HEK293 (cell line): Measurements from ENCODE around the gene SCG3.

Experiments used
- CTCF ChIA-PET: fragments of 350-600 bp; formaldehyde crosslinking; extraction: SDS; loops from one replicate; lab custom pipeline; 2021; ENCODE audit warnings: antibody characterized with exemption; lab: Yijun Ruan, JAX
- POLR2A ChIA-PET: fragments of 300-600 bp; formaldehyde crosslinking; extraction: SDS; loops from one replicate; lab custom pipeline; 2020; ENCODE audit warnings: antibody characterized with exemption, inconsistent platforms; lab: Yijun Ruan, JAX
- H3K27ac ChIP-seq: fragments of 200-500 bp; sonication (Bioruptor generic); 2 replicates; pipeline ENCODE4 v1.5.1; 2014; ENCODE audit warnings: low read depth, low read length, control low read depth, inconsistent platforms; ENCODE audit errors: extremely low read depth
- H3K36me3 ChIP-seq, 2 experiments: fragments of 200-500 bp in 1 of 2; sonication (Bioruptor generic) in 1 of 2; 1 replicate in 1 of 2; 2 replicates in 1 of 2; pipeline ENCODE4 v1.5.1; 2014 to 2017; ENCODE audit warnings: inconsistent platforms in 2 of 2, low read length in 2 of 2; ENCODE audit not compliant: control insufficient read depth in 2 of 2, insufficient read depth in 1 of 2
- H3K4me1 ChIP-seq: fragments of 200-500 bp; sonication (Bioruptor generic); 2 replicates; pipeline ENCODE4 v1.5.1; 2014; ENCODE audit warnings: mild to moderate bottlenecking, low read length, inconsistent platforms; ENCODE audit not compliant: control insufficient read depth, insufficient read depth
- H3K4me3 ChIP-seq: 2 replicates; pipeline ENCODE4 v1.5.1; 2011; ENCODE audit warnings: low read depth, mild to moderate bottlenecking, control low read depth, low read length, moderate library complexity
- H3K9me3 ChIP-seq: fragments of 200-500 bp; sonication (Bioruptor generic); 2 replicates; pipeline ENCODE4 v1.5.1; 2014; ENCODE audit warnings: low read depth, low read length, inconsistent platforms; ENCODE audit not compliant: control insufficient read depth, insufficient read depth
- EGR2 ChIP-seq: fragments of 450-650 bp; formaldehyde crosslinking; IDR thresholded peaks from 2 replicates; pipeline ENCODE4 v1.5.1; 2016; ENCODE audit warnings: low read depth, missing biosample characterization, missing genetic modification characterization
- GLIS2 ChIP-seq: fragments of 450-650 bp; formaldehyde crosslinking; IDR thresholded peaks from 2 replicates; pipeline ENCODE4 v1.5.1; 2016; ENCODE audit warnings: missing biosample characterization, missing genetic modification characterization
- HOXC10 ChIP-seq: sonication (generic); formaldehyde crosslinking; IDR thresholded peaks from 2 replicates; pipeline ENCODE4 v1.8.1; 2023; ENCODE audit warnings: mild to moderate bottlenecking, missing genetic modification reagents
- IKZF3 ChIP-seq: fragments of 450-650 bp; IDR thresholded peaks from 2 replicates; pipeline ENCODE4 v1.5.0; 2018; ENCODE audit warnings: missing biosample characterization, mild to moderate bottlenecking, missing genetic modification characterization, moderate library complexity
- INSM2 ChIP-seq: fragments of 450-650 bp; formaldehyde crosslinking; IDR thresholded peaks from 2 replicates; pipeline ENCODE4 v1.5.1; 2016; ENCODE audit warnings: missing biosample characterization, missing genetic modification characterization
- KLF7 ChIP-seq: fragments of 450-650 bp; formaldehyde crosslinking; IDR thresholded peaks from 2 replicates; pipeline ENCODE4 v1.5.1; 2016; ENCODE audit warnings: missing biosample characterization, missing genetic modification characterization, borderline replicate concordance
- KLF8 ChIP-seq: fragments of 450-650 bp; formaldehyde crosslinking; IDR thresholded peaks from 2 replicates; pipeline ENCODE4 v1.5.1; 2016; ENCODE audit warnings: missing biosample characterization, missing genetic modification characterization
- MEIS1 ChIP-seq: sonication (generic); formaldehyde crosslinking; IDR thresholded peaks from 2 replicates; pipeline ENCODE4 v1.8.1; 2022; ENCODE audit warnings: missing genetic modification reagents, mild to moderate bottlenecking, borderline replicate concordance
- SCRT1 ChIP-seq: fragments of 450-650 bp; formaldehyde crosslinking; IDR thresholded peaks from 2 replicates; pipeline ENCODE4 v1.5.1; 2016; ENCODE audit warnings: missing biosample characterization, missing genetic modification characterization, borderline replicate concordance
- TRIM28 ChIP-seq: IDR thresholded peaks from 2 replicates; pipeline ENCODE4 v1.6.1; 2011; ENCODE audit warnings: low read length, control low read depth, borderline replicate concordance
- ZBTB17 ChIP-seq: fragments of 450-650 bp; formaldehyde crosslinking; IDR thresholded peaks from 2 replicates; pipeline ENCODE4 v1.5.1; 2016; ENCODE audit warnings: missing biosample characterization, missing genetic modification characterization
- ZBTB20 ChIP-seq: fragments of 450-650 bp; formaldehyde crosslinking; IDR thresholded peaks from 2 replicates; pipeline ENCODE4 v1.5.1; 2016; ENCODE audit warnings: missing biosample characterization, missing genetic modification characterization
- ZFHX2 ChIP-seq: fragments of 450-650 bp; formaldehyde crosslinking; conservative IDR thresholded peaks from 2 replicates; pipeline ENCODE4 v1.5.1; 2016; ENCODE audit warnings: missing biosample characterization, missing genetic modification characterization
- ZNF112 ChIP-seq: fragments of 450-650 bp; formaldehyde crosslinking; IDR thresholded peaks from 2 replicates; pipeline ENCODE4 v1.5.0; 2017; ENCODE audit warnings: missing biosample characterization, missing genetic modification characterization
- ZNF121 ChIP-seq: fragments of 450-650 bp; formaldehyde crosslinking; IDR thresholded peaks from 2 replicates; pipeline ENCODE4 v1.5.1; 2016; ENCODE audit warnings: missing biosample characterization, missing genetic modification characterization
- ZNF132 ChIP-seq: fragments of 450-650 bp; formaldehyde crosslinking; IDR thresholded peaks from 2 replicates; pipeline ENCODE4 v1.5.1; 2017; ENCODE audit warnings: missing biosample characterization, missing genetic modification characterization, borderline replicate concordance
- ZNF138 ChIP-seq: fragments of 450-650 bp; formaldehyde crosslinking; IDR thresholded peaks from 2 replicates; pipeline ENCODE4 v1.5.1; 2016; ENCODE audit warnings: missing biosample characterization, missing genetic modification characterization, borderline replicate concordance
- ZNF169 ChIP-seq: fragments of 450-650 bp; formaldehyde crosslinking; IDR thresholded peaks from 2 replicates; pipeline ENCODE4 v1.5.1; 2016; ENCODE audit warnings: missing biosample characterization, missing genetic modification characterization
- ZNF202 ChIP-seq: fragments of 450-650 bp; formaldehyde crosslinking; IDR thresholded peaks from 2 replicates; pipeline ENCODE4 v1.5.1; 2016; ENCODE audit warnings: missing biosample characterization, missing genetic modification characterization, borderline replicate concordance
- ZNF335 ChIP-seq: fragments of 450-650 bp; formaldehyde crosslinking; conservative IDR thresholded peaks from 2 replicates; pipeline ENCODE4 v1.5.1; 2016; ENCODE audit warnings: missing biosample characterization, missing genetic modification characterization
- ZNF354C ChIP-seq: fragments of 450-650 bp; formaldehyde crosslinking; IDR thresholded peaks from 2 replicates; pipeline ENCODE4 v1.5.1; 2016; ENCODE audit warnings: missing biosample characterization, missing genetic modification characterization, low read depth, borderline replicate concordance
- ZNF391 ChIP-seq: fragments of 450-650 bp; formaldehyde crosslinking; IDR thresholded peaks from 2 replicates; pipeline ENCODE4 v1.5.1; 2016; ENCODE audit warnings: low read depth, missing biosample characterization, missing genetic modification characterization, borderline replicate concordance
- ZNF416 ChIP-seq: fragments of 450-650 bp; formaldehyde crosslinking; IDR thresholded peaks from 2 replicates; pipeline ENCODE4 v1.5.1; 2016; ENCODE audit warnings: missing biosample characterization, missing genetic modification characterization
- ZNF501 ChIP-seq: fragments of 450-650 bp; formaldehyde crosslinking; IDR thresholded peaks from 2 replicates; pipeline ENCODE4 v1.5.1; 2016; ENCODE audit warnings: missing biosample characterization, missing genetic modification characterization
- ZNF510 ChIP-seq: fragments of 450-650 bp; formaldehyde crosslinking; IDR thresholded peaks from 2 replicates; pipeline ENCODE4 v1.5.1; 2018; ENCODE audit warnings: mild to moderate bottlenecking, missing genetic modification characterization, missing biosample characterization; ENCODE audit not compliant: insufficient replicate concordance
- ZNF514 ChIP-seq: fragments of 450-650 bp; formaldehyde crosslinking; IDR thresholded peaks from 2 replicates; pipeline ENCODE4 v1.5.1; 2016; ENCODE audit warnings: missing biosample characterization, missing genetic modification characterization
- ZNF521 ChIP-seq: fragments of 450-650 bp; formaldehyde crosslinking; IDR thresholded peaks from 2 replicates; pipeline ENCODE4 v1.5.1; 2017; ENCODE audit warnings: missing biosample characterization, mild to moderate bottlenecking, missing genetic modification characterization
- ZNF561 ChIP-seq: fragments of 450-650 bp; IDR thresholded peaks from 2 replicates; pipeline ENCODE4 v1.5.1; 2018; ENCODE audit warnings: missing biosample characterization, missing genetic modification characterization, borderline replicate concordance
- ZNF660 ChIP-seq: fragments of 450-650 bp; IDR thresholded peaks from 2 replicates; pipeline ENCODE4 v1.5.1; 2018; ENCODE audit warnings: missing biosample characterization, mild to moderate bottlenecking, missing genetic modification characterization
- ZNF768 ChIP-seq: fragments of 450-650 bp; formaldehyde crosslinking; IDR thresholded peaks from 2 replicates; pipeline ENCODE4 v1.5.1; 2018; ENCODE audit warnings: missing biosample characterization, mild to moderate bottlenecking, missing genetic modification characterization
- ZNF785 ChIP-seq: fragments of 450-650 bp; formaldehyde crosslinking; IDR thresholded peaks from 2 replicates; pipeline ENCODE4 v1.5.1; 2016; ENCODE audit warnings: missing biosample characterization, missing genetic modification characterization
- ZXDB ChIP-seq: fragments of 450-650 bp; formaldehyde crosslinking; IDR thresholded peaks from 2 replicates; pipeline ENCODE4 v1.5.1; 2016; ENCODE audit warnings: missing biosample characterization, missing genetic modification characterization
- TF ChIP-seq, protein P1 (sequence below): fragments of 450-650 bp; formaldehyde crosslinking; IDR thresholded peaks from 2 replicates; pipeline ENCODE4 v1.5.1; 2016; ENCODE audit warnings: missing biosample characterization, missing genetic modification characterization
- TF ChIP-seq, protein P2 (sequence below): fragments of 450-650 bp; formaldehyde crosslinking; IDR thresholded peaks from 2 replicates; pipeline ENCODE4 v1.5.1; 2016; ENCODE audit warnings: missing biosample characterization, missing genetic modification characterization

Gene SCG3

GRCh38 chr15:51750186-51750585, 68.9 kb downstream of the SCG3 start:
- ChIA-PET POLR2A (no interaction called here), CTCF (no interaction called here)

DNA sequence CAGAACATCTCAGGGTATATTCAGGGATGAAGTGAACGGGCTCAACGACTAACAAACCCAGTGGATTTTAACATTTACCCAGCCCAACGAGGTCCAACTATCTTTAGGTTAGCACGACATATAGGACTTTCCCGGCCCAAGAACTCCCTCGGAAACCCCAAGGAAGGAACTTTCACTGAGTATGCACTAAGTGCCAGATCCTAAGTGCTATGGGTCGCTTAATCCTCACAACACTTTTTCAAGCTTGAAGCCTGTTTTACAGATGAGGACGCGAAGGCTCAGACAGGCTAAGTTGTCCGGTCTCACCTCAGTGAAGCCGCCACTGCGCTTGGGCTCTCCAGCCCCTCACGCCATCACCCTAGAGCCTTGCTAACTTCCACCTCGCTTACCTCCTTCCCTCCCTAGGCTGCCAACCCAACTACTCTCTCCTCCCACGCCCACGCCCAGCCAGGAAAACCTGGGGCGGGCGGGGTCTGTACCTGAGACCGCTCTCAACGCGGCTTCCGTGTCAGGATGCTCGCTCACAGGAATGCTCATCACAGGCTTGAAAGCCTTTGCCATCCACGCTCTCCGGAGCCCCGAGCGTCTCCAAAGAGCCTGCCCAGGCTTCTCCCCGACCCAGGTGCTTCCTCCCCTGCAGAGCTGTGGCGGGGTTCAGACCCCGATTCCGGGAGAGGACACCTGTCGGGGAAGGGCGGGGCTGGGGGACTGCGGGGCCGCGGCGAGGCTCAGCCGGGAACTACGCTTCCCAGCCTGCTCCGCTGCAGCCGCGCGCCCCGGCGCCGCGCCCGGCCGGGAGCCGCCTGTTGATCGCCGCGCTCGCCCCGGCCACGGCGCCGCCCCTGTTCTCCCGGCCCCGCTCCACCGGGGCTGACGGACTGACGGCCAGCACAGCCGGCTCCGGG, 69.7 kb downstream of the SCG3 start, which contains the start of gene TMOD2:
TSS of gene TMOD2 (plus strand) at position 806 of the 905 bp plus-strand sequence. CDS start 14,845 bp downstream, outside the sequence.
- POLR2A ChIA-PET, result interaction anchor here (0.6 kb wide), 1 partner anchor 12 kb away, joined by 3 read pairs; no protein-coding TSS in a partner anchor
- 0 out of 2 replicates have a peak, but pooled peaks cover 2% of the 10 kb centered on the region for H3K4me1 ChIP-seq
- CTCF ChIA-PET, result interaction anchor here (0.6 kb wide), 1 partner anchor 12 kb away, joined by 3 read pairs; no protein-coding TSS in a partner anchor
- H3K36me3 ChIP-seq, result no peaks in the 10 kb centered on the region
- no peak within 1 kb of the TSS; the same call in 1 of the 2 replicates for H3K27ac ChIP-seq
- peak within 1 kb of the TSS; percentile 66 for H3K4me3 ChIP-seq
- no peaks in the 10 kb centered on the region for H3K9me3 ChIP-seq
- TF ChIP-seq MEIS1 (CRISPR knock-in tag) (no peak), SCRT1 (tag by site-specific recombination) (0 out of 2 replicates have a peak, but pooled peaks have one; percentile 31), ZNF138 (tag by site-specific recombination) (no peak), ZNF768 (no peak), ZNF416 (tag by site-specific recombination) (no peak), ZNF660 (tag by site-specific recombination) (no peak), ZBTB20 (tag by site-specific recombination) (peak; percentile 28; the same call in 1 of the 2 replicates), ZNF121 (no peak), ZNF521 (tag by site-specific recombination) (no peak), ZBTB17 (tag by site-specific recombination) (peak; percentile 70), ZNF514 (tag by site-specific recombination) (no peak), ZNF561 (tag by site-specific recombination) (no peak), ZNF391 (no peak), IKZF3 (tag by site-specific recombination) (no peak), ZNF510 (no peak), KLF7 (tag by site-specific recombination) (no peak), TRIM28 (no peak), ZNF169 (tag by site-specific recombination) (no peak), ZNF132 (tag by site-specific recombination) (no peak), ZXDB (tag by site-specific recombination) (no peak), ZNF354C (tag by site-specific recombination) (no peak), ZFHX2 (tag by site-specific recombination) (0 out of 2 replicates have a peak, but pooled peaks have one; percentile 20), ZNF335 (tag by site-specific recombination) (peak; percentile 30; the same call in 1 of the 2 replicates), ZNF785 (tag by site-specific recombination) (no peak), HOXC10 (no peak), ZNF112 (tag by site-specific recombination) (no peak), ZNF501 (tag by site-specific recombination) (no peak), EGR2 (tag by site-specific recombination) (no peak), ZNF202 (tag by site-specific recombination) (no peak), INSM2 (tag by site-specific recombination) (no peak)
- TF ChIP-seq, protein P1, sequence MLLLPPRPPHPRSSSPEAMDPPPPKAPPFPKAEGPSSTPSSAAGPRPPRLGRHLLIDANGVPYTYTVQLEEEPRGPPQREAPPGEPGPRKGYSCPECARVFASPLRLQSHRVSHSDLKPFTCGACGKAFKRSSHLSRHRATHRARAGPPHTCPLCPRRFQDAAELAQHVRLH (tag by site-specific recombination), result no peak
- TF ChIP-seq, protein P2, sequence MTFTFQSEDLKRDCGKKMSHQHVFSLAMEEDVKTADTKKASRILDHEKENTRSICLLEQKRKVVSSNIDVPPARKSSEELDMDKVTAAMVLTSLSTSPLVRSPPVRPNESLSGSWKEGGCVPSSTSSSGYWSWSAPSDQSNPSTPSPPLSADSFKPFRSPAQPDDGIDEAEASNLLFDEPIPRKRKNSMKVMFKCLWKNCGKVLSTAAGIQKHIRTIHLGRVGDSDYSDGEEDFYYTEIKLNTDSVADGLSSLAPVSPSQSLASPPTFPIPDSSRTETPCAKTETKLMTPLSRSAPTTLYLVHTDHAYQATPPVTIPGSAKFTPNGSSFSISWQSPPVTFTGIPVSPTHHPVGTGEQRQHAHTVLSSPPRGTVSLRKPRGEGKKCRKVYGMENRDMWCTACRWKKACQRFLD (tag by site-specific recombination), result no peak

More at GRCh38 chr15:51750186-51750585, 68.9 kb downstream of the SCG3 start:
- H3K4me3 ChIP-seq, result no peak overlapping the region
- H3K36me3 ChIP-seq, result no peaks in the 10 kb centered on the region
- H3K27ac ChIP-seq, result no peak overlapping the region
- H3K4me1 ChIP-seq, result 0 out of 2 replicates have a peak, but pooled peaks cover 2% of the 10 kb centered on the region
- TF ChIP-seq SCRT1 (tag by site-specific recombination), result no peak
- no peak for TF ChIP-seq GLIS2 (tag by site-specific recombination)
- TF ChIP-seq KLF8 (tag by site-specific recombination), result no peak
- H3K9me3 ChIP-seq, result no peaks in the 10 kb centered on the region
